ENCODE results near the gene AGAP3.
A peak's percentile ranks its signal among the peaks of the same experiment; 100 is the strongest.

The AGAP3 gene

GRCh38 chr7:151071032-151071866 is 15.0 kb upstream of the AGAP3 start:
- Mint-ChIP-seq H3K4me3 (no peak overlapping the region), H3K27ac (no peak overlapping the region), H3K36me3 (ENCODE audit: insufficient read depth) (peaks cover 52% of the 10 kb centered on the region), H3K4me1 (ENCODE audit: low read depth in 2 of 2) (peaks cover 0 to 5% of the 10 kb centered on the region in 2 donors), H3K9me3 (no peaks in the 10 kb centered on the region), H3K27me3 (no peaks in the 10 kb centered on the region)
- ATAC-seq (replicated peaks) (no peak), DNase-seq (no peak)

GRCh38 chr7:151073990-151074389 is 12.3 kb upstream of the AGAP3 start:
- no peak overlapping the region for H3K27ac Mint-ChIP-seq
- peaks cover 7% of the 10 kb centered on the region in 2 donors for H3K4me1 Mint-ChIP-seq (ENCODE audit: low read depth in 2 of 2)
- DNase-seq (no peak), ATAC-seq (replicated peaks) (no peak)
- peaks cover 34% of the 10 kb centered on the region for H3K36me3 Mint-ChIP-seq (ENCODE audit: insufficient read depth)
- H3K27me3 Mint-ChIP-seq = no peaks in the 10 kb centered on the region
- H3K9me3 Mint-ChIP-seq = no peaks in the 10 kb centered on the region
- H3K4me3 Mint-ChIP-seq = no peak overlapping the region

DNA sequence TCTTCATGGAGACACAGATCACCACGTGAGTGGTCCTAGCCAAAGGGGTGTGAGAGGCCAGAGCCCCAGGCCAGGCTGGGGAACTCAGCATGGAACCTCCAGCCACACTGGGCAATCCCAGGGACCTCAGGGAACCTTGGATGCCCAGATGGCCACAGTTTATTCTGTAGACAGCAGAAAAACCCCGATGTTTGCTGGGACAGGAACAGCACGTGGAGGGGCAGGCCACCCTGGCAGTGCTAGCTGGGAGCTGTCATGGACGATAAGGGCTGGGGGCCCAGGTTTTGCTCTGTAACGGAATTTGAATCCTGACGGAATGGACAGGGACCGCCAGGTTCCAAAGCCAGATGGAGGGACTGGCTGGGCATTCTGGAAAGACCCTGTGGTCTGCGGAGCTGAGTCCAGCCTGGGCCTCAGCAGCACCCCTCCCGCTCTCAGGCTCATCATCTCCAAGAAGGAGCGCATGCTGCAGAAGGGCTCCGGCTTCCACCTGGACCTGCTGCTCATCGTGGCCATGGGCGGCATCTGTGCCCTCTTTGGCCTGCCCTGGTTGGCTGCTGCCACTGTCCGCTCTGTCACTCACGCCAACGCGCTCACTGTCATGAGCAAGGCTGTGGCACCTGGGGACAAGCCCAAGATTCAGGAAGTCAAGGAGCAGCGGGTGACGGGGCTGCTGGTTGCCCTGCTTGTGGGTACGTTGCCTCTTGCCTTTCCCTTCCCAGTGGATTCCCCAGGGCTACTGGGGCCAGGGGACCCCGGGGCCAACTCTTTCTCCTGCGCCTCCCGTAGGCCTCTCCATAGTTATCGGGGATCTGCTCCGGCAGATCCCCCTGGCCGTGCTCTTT is 11.2 kb upstream of the AGAP3 start:
- no peak for DNase-seq
- H3K4me1 Mint-ChIP-seq (ENCODE audit: low read depth in 2 of 2) = peaks cover 11 to 13% of the 10 kb centered on the region in 2 donors
- no peak for ATAC-seq (replicated peaks)
- no peaks in the 10 kb centered on the region for H3K27me3 Mint-ChIP-seq
- no peak overlapping the region for H3K27ac Mint-ChIP-seq
- H3K9me3 Mint-ChIP-seq = no peaks in the 10 kb centered on the region
- H3K4me3 Mint-ChIP-seq = no peak overlapping the region
- peaks cover 29% of the 10 kb centered on the region for H3K36me3 Mint-ChIP-seq (ENCODE audit: insufficient read depth)

DNA sequence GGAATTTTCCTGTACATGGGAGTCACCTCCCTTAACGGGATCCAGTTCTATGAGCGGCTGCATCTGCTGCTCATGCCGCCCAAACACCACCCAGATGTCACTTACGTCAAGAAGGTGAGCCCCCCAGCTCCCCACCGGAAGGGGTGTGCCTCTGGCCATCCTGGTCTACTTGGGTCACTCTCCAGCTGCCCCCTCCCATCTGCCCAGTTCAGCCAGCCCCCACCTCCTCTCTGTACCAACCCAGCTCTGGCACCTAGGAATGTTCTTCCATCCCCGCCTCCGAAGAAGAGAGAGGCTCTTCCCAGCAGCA is 10.7 kb upstream of the AGAP3 start:
- no peaks in the 10 kb centered on the region for H3K27me3 Mint-ChIP-seq
- no peak for DNase-seq
- H3K4me3 Mint-ChIP-seq = no peak overlapping the region
- no peaks in the 10 kb centered on the region for H3K9me3 Mint-ChIP-seq
- no peak for ATAC-seq (replicated peaks)
- peaks cover 29% of the 10 kb centered on the region for H3K36me3 Mint-ChIP-seq (ENCODE audit: insufficient read depth)
- H3K4me1 Mint-ChIP-seq (ENCODE audit: low read depth in 2 of 2) = peaks cover 11 to 14% of the 10 kb centered on the region in 2 donors
- H3K27ac Mint-ChIP-seq = no peak overlapping the region

GRCh38 chr7:151075978-151076426 is 10.3 kb upstream of the AGAP3 start:
- ATAC-seq (replicated peaks) = no peak
- peaks cover 29% of the 10 kb centered on the region for H3K36me3 Mint-ChIP-seq (ENCODE audit: insufficient read depth)
- H3K4me3 Mint-ChIP-seq = no peak overlapping the region
- H3K27me3 Mint-ChIP-seq = no peaks in the 10 kb centered on the region
- no peak for DNase-seq
- no peak overlapping the region for H3K27ac Mint-ChIP-seq
- H3K4me1 Mint-ChIP-seq (ENCODE audit: low read depth in 2 of 2) = peaks cover 11 to 14% of the 10 kb centered on the region in 2 donors
- no peaks in the 10 kb centered on the region for H3K9me3 Mint-ChIP-seq

GRCh38 chr7:151076863-151077704 is 9.2 kb upstream of the AGAP3 start:
- no peak for DNase-seq
- H3K36me3 Mint-ChIP-seq (ENCODE audit: insufficient read depth) = peaks cover 29% of the 10 kb centered on the region

DNA sequence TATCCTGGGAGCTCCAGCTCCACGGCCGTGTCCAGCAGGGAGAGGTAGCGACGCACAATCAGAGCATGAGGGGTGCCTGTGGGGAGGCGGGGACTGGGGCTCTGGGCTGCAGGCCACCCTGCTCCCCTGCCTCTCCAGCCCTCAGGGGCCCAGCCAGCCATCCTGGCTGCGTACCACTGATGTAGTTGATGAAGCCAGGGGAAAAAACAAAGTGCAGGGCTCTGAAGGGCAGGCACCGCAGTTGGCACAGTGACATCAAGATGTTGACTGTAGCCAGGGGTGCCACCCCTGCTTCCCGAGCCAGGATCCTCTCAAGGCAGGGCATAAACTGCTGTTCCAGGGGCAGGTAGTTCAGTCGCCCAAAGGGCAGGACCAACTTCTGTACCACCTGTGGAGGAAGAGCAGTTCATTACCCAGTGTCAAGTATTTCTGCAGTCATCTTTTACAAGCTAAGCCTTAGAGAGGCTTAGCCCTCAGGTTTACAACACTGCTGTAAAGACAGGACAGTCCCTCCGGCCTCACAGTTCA is 8.5 kb upstream of the AGAP3 start:
- Mint-ChIP-seq H3K9me3 (no peaks in the 10 kb centered on the region), H3K4me1 (ENCODE audit: low read depth in 2 of 2) (peaks cover 14 to 17% of the 10 kb centered on the region in 2 donors), H3K27me3 (no peaks in the 10 kb centered on the region), H3K36me3 (ENCODE audit: insufficient read depth) (peaks cover 25% of the 10 kb centered on the region), H3K4me3 (peak overlapping the region; percentile 39 to 41), H3K27ac (peak overlapping the region in 1 of 2 donors; percentile 80)
- no peak for ATAC-seq (replicated peaks)
- DNase-seq = no peak

More at GRCh38 chr7:151076863-151077704, 9.2 kb upstream of the AGAP3 start:
- H3K27ac Mint-ChIP-seq = no peak overlapping the region
- no peak overlapping the region for H3K4me3 Mint-ChIP-seq
- no peaks in the 10 kb centered on the region for H3K27me3 Mint-ChIP-seq
- ATAC-seq (replicated peaks) = no peak
- H3K9me3 Mint-ChIP-seq = no peaks in the 10 kb centered on the region
- H3K4me1 Mint-ChIP-seq (ENCODE audit: low read depth in 2 of 2) = peaks cover 11 to 14% of the 10 kb centered on the region in 2 donors

DNA sequence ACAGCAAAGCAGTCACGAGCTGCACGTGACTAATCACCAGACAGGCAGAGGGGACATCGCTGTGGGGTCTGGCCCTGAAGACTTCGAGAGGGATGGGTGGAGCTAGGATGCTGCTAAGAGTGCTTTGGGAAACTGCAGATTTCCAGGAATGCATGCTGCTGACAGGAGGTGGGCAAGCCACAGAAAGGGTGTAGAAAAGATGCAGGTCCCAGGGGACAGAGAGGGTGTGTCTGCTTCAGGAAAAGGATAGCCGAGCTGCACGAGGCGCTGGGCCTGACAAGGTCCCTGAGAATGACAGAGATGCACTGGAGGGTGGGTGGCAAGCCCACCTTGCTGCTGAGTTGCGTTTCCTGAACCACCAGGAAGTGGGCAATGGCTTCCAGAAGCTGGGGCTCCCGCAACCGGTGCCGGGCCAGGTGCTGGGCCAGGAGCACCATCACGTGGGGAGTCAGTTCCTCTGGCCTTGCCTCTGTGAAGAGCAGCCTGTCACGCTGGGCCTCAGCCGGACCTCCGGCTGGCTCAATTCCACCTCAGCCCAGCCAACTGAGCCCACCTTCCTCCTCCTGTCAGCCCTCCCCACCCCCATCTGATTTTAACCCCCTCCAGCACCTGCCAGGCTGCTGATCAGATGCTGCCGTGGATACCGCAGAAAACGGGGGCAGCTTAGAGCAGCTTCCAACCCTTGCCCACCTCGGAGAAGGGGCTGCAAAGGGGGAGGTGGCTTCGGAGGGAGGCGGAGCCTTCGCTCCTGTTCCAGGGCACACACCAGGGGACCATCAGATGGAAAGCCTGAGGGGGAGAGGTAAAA is 7.8 kb upstream of the AGAP3 start:
- H3K27me3 Mint-ChIP-seq = no peaks in the 10 kb centered on the region
- no peak for DNase-seq
- no peaks in the 10 kb centered on the region for H3K9me3 Mint-ChIP-seq
- peaks cover 26% of the 10 kb centered on the region for H3K36me3 Mint-ChIP-seq (ENCODE audit: insufficient read depth)
- peaks cover 17 to 20% of the 10 kb centered on the region in 2 donors for H3K4me1 Mint-ChIP-seq (ENCODE audit: low read depth in 2 of 2)
- peak overlapping the region; percentile 73 to 79 for H3K4me3 Mint-ChIP-seq
- H3K27ac Mint-ChIP-seq = peak overlapping the region; percentile 80 to 84
- no peak for ATAC-seq (replicated peaks)

DNA sequence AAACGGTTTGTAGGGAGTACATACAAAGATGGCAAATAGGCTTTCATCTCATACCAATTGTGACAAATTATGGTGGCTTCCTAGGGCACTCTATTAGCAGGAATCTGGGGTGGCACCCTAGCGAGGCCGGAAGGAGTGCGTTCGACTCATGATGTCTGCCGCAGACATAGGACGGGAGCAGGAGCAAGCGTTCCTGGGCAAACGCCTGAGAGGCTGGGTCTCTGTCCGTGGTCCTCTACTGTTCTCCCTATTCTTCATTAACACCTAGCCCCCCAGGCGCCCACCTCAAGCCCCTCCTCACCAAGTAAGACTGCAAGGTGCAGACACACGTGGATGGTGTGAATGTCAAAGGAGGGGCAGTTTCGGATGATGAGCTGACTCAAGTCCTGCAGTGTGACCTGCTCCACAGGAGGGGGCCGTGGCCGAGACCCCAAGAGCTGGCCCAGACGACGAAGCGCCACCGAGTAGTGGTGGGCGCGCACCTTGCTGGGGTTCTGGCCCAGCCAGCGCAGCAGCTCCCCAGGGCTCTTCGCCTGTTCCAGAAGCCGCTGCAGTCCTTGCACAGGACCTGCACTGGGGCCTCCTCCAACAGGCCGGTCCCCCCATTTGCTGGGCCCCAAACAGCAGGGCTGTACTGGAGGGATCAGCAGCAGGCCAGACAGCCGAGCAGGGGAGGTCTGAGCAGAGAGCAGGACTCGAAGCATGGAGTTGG is 6.9 kb upstream of the AGAP3 start:
- Mint-ChIP-seq H3K27ac (peak overlapping the region; percentile 84 to 88), H3K4me1 (ENCODE audit: low read depth in 2 of 2) (peaks cover 20% of the 10 kb centered on the region in 2 donors), H3K9me3 (no peaks in the 10 kb centered on the region), H3K36me3 (ENCODE audit: insufficient read depth) (peaks cover 18% of the 10 kb centered on the region), H3K27me3 (no peaks in the 10 kb centered on the region), H3K4me3 (peak overlapping the region; percentile 73 to 79)
- no peak for DNase-seq
- ATAC-seq (replicated peaks) = no peak

DNA sequence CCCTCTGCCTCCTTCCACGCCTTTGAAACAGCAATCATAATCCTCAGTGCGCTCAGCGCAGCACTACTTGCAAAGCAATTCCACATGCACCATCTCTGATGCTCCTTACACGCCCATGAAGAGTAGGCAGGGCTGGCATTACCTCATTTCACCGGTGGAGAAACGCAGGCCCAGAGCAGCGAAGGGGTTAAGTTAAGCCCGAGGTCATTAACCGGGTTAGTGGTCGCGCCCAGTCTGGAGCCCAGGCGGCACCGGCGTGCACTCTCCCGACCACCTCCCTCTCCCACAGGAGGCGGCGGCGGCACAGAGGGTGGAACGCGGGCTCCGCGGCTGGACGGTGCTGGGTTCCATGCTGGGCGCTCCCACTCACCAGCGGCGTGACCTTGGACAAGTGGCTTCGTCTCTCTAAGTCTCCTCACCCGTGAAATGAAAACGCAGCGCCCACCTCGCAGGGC is 6.2 kb upstream of the AGAP3 start:
- peak overlapping the region; percentile 84 to 88 for H3K27ac Mint-ChIP-seq
- H3K4me1 Mint-ChIP-seq (ENCODE audit: low read depth in 2 of 2) = peaks cover 24 to 25% of the 10 kb centered on the region in 2 donors
- H3K9me3 Mint-ChIP-seq = no peaks in the 10 kb centered on the region
- DNase-seq (no peak), ATAC-seq (replicated peaks) (no peak)
- peaks cover 10% of the 10 kb centered on the region for H3K36me3 Mint-ChIP-seq (ENCODE audit: insufficient read depth)
- H3K27me3 Mint-ChIP-seq = peaks cover 0 to 4% of the 10 kb centered on the region in 2 donors
- peak overlapping the region; percentile 73 to 79 for H3K4me3 Mint-ChIP-seq

- Mint-ChIP-seq H3K4me3 (peak within 1 kb of the TSS; percentile 94 to 95), H3K36me3 (ENCODE audit: insufficient read depth) (peaks cover 10% of the 10 kb centered on the region), H3K9me3 (no peaks in the 10 kb centered on the region), H3K4me1 (ENCODE audit: low read depth in 2 of 2) (peaks cover 29 to 31% of the 10 kb centered on the region in 2 donors), H3K27me3 (peaks cover 0 to 9% of the 10 kb centered on the region in 2 donors), H3K27ac (peak within 1 kb of the TSS; percentile 88 to 92)
- ATAC-seq (replicated peaks) (peak; percentile 72), DNase-seq (peak; percentile 79 to 85 (median 80))
Observed at GRCh38 chr7:151080522-151081169, 5.6 kb upstream of the AGAP3 start, which contains the start of gene FASTK. Gene FASTK, minus strand, starts transcription at chr7:151080809. Its CDS starts 43 bp downstream, at chr7:151080766.

All from effector memory CD8-positive, alpha-beta T cell (primary cell).